Ureter (tissue), 1 donor: ENCODE results near the gene FAM110A. TPM values are rescaled to one million over a fixed set of nuclear protein-coding genes. Genes with fewer than 3 reads are reported as not detected.
A peak's percentile ranks its signal among the peaks of the same experiment; 100 is the strongest.
"Not testable (repeated sequence)": the region's sequence is repeated elsewhere in the genome, so short reads cannot be mapped to it uniquely, and the experiment has no call there.

ENCODE experiments used
- DNase-seq: peaks from one replicate; pipeline ENCODE4 v3.0.0-alpha.2; 2020; ENCODE audit warnings: low spot score
- total RNA-seq: library from RNA; stranded (reverse); gene quantifications from one replicate; pipeline ENCODE4 v1.2.4, GENCODE V29; 2023
- donor health status: DM: yes; HTN: yes; CAD: no.

Gene FAM110A
- 35.1 TPM for total RNA-seq

DNA sequence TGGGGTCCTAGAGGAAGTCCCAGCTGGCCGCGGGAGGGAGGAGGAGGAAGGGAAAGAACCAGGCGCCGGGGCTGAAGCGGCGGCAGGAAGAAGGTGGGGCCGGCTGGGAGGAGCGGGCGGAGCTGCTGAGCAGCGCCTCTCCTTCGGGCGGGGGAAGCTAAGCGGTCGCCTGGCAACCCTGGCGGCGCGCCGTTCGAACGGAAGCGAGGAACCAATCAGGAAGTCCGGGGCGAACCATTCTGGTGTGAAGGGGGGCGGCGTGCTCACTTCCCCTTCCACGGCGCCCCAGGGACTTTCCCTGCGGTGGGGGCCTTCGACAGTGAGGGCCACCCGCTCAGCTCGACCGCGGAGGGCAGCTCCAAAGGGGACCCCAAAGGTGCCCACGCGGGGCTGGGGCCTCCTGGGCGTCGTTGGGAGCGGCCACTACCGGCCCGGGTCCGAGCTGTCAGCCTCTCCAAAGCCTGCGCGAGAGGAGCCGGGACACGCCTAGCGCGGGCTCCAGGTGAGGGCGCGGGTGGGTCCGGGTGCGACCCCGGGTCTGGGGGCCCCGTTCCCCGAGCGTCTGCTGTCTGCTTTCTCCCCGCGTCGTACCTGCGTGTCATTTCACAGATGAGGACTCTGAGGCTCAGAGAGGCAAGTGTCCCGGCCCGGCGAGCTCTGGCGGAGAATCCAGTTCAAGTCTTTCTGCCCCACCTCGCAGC lies at the start of gene FAM110A:
Gene FAM110A, plus strand, starts transcription at position 266 of the 701 bp plus-strand sequence. CDS start 11,090 bp downstream, outside the sequence.
- DNase-seq: peak; percentile 97

DNA sequence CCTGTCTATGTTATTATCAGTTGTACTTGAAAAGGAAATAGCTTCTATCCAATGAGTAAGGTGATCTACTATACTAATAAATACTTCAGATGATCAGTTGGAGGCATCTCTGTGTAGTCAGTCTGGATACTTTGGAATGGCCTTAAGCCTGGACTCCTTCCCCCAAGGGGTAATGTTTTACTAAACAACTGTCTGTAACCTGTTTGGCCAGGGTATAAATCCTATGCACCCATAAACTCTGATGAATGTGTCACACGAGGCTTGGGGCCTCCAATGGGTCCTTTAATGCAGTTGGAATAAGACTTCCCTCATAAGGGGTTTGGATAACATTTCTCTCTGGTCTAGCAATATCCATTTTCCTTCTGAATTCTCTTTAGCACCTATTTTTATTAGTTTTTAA lies 45.7 kb upstream of the FAM110A start:
- no peak for DNase-seq

DNA sequence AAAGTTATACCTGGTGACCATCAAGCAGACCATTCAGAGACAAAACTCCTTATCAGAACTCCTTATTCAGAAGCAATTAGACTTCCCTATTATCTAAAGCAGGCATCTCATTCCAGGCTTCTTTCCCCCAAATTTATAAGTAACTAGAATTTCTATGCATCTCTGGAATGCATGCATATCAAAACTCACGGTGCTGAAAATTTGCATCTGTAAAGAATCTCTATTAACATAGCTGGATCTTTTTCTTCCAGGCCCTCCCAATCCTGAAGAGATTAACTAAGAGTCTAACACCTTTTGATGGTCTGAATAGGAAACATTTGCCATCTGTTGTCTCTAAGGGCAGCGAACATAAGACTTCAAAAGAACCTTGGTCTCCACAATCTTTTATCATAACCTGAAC lies 42.5 kb upstream of the FAM110A start:
- DNase-seq: no peak

GRCh38 chr20:792248-792647 lies 41.3 kb upstream of the FAM110A start:
- DNase-seq: peak; percentile 25

DNA sequence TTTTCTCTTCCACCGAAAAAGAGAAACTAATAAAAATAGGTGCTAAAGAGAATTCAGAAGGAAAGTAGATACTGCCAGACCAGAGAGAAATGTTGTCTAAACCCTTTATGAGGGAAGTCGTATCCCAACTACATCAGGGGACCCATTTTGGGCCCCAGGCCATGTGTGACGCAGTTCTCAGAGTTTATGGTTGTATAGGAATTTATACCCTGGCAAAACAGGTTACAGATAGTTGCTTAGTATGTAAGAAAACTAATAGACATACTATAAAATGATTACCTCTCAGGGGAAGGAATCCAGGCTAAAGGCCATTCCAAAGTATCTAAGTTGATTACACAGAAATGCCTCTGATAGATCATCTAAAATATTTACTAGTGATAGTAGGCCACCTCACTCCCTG lies 36.6 kb upstream of the FAM110A start:
- peak; percentile 15 for DNase-seq

DNA sequence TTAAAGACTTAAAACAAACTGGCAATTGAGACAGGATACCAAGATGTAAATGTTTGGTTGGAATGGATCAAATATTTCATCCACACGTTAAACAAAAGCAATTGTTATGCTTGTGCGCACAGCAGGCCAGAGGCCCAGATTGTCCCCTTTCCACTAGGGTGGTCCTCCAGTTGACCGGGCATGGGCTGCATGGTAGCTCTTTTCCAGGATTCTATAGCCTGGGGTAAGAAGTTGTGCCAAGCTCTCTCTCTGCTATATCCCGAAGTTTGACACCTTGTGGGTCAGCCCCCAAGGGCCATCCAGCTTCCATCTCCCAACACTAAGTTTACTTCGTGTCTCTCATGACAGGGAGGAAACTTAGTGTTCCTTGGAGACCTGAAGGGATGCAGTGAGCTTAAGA lies 34.8 kb upstream of the FAM110A start:
- peak; percentile 1 for DNase-seq

DNA sequence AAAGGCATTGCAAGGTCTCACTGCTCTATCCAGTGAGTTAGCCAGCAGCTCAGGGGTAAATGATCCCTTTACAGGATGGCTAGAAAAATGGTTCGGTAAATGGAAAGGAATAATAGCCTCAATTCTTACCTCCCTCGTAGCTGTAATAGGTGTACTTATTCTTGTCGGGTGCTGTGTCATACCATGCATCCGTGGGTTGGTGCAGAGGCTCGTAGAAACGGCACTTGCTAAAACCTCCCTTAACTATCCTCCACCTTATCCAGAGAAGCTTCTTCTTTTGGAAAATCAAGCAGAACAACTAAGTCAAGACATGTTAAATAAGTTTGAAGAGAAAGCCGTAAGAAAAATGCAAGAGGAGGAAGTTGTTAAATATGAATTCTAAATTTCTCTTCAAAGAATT lies 33.5 kb upstream of the FAM110A start:
- DNase-seq: not testable (repeated sequence)

DNA sequence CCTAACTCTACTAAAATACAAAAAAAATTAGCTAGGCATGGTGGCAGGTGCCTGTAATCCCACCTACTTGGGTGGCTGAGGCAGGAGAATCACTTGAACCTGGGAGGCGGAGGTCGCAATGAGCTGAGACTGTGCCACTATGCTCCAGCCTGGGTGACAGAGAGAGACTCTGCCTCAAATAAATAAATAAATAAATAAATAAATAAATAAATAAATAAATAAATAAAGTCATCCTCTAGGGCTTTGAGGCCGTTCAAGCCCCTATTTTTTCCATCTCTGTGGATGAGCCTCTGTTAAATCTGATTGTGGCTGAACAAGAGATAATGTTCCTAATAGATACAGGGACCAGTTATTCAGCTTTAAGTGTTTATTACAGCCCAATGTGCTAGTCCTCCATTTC lies 31.8 kb upstream of the FAM110A start:
- DNase-seq: no peak

- DNase-seq: no peak
Observed at GRCh38 chr20:805713-806112, 27.8 kb upstream of the FAM110A start.

- DNase-seq: not testable (repeated sequence)
Observed at GRCh38 chr20:811776-812434, 21.6 kb upstream of the FAM110A start.

GRCh38 chr20:812435-812814 lies 21.1 kb upstream of the FAM110A start:
- DNase-seq: not testable (repeated sequence)

DNA sequence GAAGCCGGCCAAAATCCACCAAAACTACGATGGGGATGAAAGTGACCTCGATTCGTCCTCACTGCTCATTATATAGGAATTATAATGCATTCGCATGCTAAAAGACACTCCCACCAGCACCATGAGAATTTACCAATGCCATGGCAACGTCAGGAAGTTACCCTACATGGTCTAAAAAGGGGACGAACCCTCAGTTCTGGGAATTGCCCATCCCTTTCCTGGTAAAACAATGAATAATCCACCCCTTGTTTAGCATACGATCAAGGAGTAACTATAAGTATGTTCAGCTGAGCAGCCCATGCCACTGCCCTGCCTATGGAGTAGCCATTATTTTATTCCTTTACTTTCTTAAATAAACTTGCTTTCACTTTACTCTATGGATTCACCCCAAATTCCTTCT lies 20.1 kb upstream of the FAM110A start:
- no peak for DNase-seq

GRCh38 chr20:815226-815625 lies 18.3 kb upstream of the FAM110A start:
- DNase-seq: no peak

- peak; percentile 56 for DNase-seq
Observed at GRCh38 chr20:815914-816606, 17.5 kb upstream of the FAM110A start.

- DNase-seq: no peak
Observed at GRCh38 chr20:818001-818664, 15.4 kb upstream of the FAM110A start.

DNA sequence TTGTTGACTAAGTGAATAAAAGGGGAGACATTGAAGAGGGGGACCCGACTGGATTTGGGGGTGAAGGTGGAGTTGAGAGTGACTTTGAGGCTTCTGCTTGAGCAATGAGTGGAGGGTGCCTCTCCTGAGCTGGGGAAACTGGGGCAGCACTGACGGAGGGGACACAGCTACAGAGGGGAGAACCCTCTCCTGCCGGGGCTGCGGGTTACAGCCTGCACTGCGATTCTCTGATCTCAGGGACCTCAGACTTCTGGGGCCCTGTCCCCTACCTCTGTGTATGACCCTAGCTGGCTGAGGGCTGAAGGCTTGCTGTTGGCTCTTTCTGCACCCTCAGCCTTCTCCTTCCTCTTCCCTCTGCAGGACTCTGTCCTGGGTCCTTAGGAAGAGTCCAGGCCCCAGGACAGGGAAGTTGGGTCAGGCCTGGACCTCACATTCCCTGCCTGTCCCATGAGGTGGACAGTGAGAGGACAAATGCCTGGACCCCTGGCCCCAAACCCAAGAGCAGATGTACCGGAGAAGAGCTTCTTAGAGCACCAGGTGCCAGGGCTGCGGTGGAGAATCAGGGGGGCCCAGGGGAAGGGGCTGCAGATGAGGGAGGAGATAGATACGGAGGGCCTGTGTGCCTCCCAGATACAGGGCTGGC lies 13.7 kb upstream of the FAM110A start:
- DNase-seq: no peak

DNA sequence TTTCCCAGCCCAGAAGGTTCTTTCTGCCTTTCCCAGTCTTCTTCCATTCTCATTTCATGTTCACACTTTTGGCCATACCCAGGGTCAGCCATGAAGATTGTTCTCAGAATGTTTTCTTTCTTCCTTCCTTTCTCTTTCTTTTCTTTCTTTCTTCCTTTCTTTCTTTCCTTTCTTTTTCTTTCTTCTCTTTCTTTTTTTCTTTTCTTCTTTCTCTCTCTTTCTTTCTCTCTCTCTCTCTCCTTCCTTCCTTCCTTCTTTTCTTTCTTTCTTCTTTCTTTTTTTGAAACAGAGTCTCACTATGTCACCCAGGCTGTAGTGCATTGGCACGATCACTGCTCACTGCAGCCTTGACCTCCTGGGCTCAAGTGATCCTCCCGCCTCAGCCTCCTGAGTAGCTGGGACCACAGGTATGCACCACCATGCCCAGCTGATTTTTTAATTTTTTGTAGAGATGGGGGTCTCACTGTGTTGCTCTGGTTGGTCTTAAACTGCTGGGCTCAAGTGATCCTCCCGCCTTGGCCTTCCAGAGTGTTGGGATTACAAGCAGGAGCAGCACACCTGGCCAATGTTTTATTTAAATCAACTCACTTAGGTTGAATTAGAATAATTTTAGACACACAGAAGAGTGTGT lies 13.1 kb upstream of the FAM110A start:
- no peak for DNase-seq

- DNase-seq: no peak
Observed at GRCh38 chr20:821046-821730, 12.3 kb upstream of the FAM110A start.

DNA sequence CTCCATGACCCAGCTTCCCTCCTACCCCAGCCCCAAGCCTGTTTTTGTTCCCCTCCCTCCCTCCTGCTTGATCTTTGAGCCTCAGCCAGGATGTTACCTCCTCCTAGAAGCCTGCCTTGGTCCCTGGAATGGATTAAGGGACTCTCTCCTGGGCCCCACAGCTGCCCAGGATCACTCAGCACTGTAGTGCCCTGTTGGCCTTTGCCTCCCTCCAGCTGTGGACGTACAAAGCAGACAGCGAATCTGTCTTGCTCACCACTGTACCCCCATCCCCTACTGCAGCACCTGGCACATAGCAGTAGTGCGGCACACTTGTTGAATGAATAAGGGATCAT lies 11.8 kb upstream of the FAM110A start:
- DNase-seq: no peak

- no peak for DNase-seq
Observed at GRCh38 chr20:822651-823573, 10.6 kb upstream of the FAM110A start.
